GM12891 (cell line): ENCODE measurements around the gene ZNF580.

Experiments used
- DNase-seq: peaks from one replicate; pipeline ENCODE4 v3.0.0; 2011; ENCODE audit warnings: low spot score; ENCODE audit not compliant: insufficient read length
- FAIRE-seq: peaks from 2 replicates; lab custom pipeline; 2011; peaks lifted over from hg19 to GRCh38; lab: Jason Lieb, UNC
- PAX5 ChIP-seq: IDR thresholded peaks from 2 replicates; pipeline ENCODE4 v1.6.1; 2011; ENCODE audit warnings: low read length, moderate library complexity, mild to moderate bottlenecking; ENCODE audit not compliant: insufficient read depth, severe bottlenecking
- POLR2A ChIP-seq: IDR thresholded peaks from 2 replicates; pipeline ENCODE4 v1.6.1; 2011; ENCODE audit warnings: low read depth, low read length, control low read depth
- POLR2AphosphoS5 ChIP-seq: IDR thresholded peaks from 2 replicates; pipeline ENCODE4 v1.6.1; 2011; ENCODE audit warnings: low read depth, low read length, control low read depth
- POU2F2 ChIP-seq: IDR thresholded peaks from 2 replicates; pipeline ENCODE4 v1.6.1; 2011; ENCODE audit warnings: low read depth, mild to moderate bottlenecking, control low read depth, low read length, moderate library complexity
- SPI1 ChIP-seq: IDR thresholded peaks from 2 replicates; pipeline ENCODE4 v1.6.1; 2011; ENCODE audit warnings: low read depth, low read length, control low read depth
- TAF1 ChIP-seq: IDR thresholded peaks from 2 replicates; pipeline ENCODE4 v1.6.1; 2011; ENCODE audit warnings: low read depth, low read length, control low read depth

The ZNF580 gene

DNA sequence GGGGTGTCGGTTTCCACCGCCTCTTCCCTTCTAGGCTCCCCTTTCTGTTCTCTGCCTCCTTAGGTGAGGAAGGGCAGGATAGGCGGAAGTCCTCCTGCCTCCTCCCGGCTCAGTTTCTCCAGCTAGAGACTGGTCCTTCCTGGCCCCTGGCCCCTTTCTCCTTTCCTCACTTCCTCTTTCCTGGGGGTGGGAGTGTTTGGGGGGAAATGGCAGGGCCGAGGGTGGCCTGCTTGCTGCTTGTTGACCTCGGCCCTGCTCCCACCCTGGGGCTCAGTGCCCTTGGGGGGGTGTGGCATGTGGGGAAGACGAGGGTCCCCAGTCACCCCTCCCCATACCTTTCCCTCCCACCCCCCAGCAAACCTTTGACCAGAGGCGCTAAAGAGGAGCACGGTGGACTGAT lies 19.0 kb downstream of the ZNF580 start:
- TF ChIP-seq SPI1 (peak; percentile 61), POLR2AphosphoS5 (no peak)
- FAIRE-seq, result no peak
- DNase-seq, result no peak

DNA sequence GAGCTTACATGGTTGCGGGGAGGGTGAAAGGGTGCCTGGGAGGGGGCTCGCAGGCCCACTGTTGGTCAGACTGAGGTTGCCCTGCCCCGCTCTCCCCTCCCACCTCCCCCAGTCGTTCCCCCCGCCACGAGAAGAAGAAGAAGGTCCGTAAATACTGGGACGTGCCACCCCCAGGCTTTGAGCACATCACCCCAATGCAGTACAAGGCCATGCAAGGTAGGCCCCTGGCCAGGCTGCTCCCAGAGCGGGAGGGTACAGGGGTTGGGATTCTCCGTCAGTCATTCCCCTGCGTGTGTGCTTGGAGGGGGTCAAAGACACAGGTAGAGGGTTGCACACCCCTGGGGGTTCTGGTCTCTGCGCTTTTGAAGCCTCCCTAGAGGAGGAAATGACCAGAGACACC lies 19.6 kb downstream of the ZNF580 start:
- FAIRE-seq, result no peak
- TF ChIP-seq SPI1 (no peak), POLR2AphosphoS5 (no peak), POLR2A (no peak), TAF1 (no peak), PAX5 (no peak), POU2F2 (no peak)
- DNase-seq, result no peak

DNA sequence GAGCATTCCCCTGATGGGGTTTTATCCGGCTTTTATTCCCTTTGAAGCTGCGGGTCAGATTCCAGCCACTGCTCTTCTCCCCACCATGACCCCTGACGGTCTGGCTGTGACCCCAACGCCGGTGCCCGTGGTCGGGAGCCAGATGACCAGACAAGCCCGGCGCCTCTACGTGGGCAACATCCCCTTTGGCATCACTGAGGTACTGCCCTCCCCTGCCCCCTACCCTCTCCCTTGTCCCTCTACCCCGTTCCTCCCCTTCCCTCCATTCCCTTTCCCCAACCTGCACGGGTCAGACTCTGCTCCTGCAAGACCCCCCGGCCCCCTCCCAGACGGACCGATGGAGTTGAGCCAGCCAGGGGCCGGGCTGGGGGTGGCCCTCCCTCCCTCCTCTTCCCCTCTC lies 20.2 kb downstream of the ZNF580 start:
- FAIRE-seq, result no peak
- DNase-seq, result no peak
- no peak for TF ChIP-seq SPI1
- no peak for TF ChIP-seq POLR2AphosphoS5
- no peak for TF ChIP-seq PAX5
- no peak for TF ChIP-seq TAF1
- TF ChIP-seq POLR2A, result no peak

DNA sequence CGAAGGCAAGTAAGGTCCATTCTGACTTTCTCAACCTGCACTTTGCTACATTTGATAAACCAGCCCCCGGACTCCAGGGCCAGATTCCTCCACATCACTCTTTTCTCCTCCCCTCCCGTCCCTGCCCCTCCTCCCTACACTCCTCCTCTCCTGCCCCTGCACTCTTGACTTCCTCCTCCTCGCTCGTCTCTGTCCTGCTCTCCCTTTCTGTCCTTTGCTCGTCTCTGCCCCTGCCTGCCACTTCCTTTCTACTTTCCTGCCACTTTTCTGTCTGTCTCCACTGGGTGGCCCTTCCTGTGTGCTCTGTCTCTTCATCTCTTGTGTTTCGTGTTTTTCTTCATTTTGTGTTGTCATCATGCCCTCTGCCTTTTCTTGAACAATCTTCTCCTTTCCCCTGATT lies 21.0 kb downstream of the ZNF580 start:
- no peak for DNase-seq
- no peak for FAIRE-seq
- TF ChIP-seq SPI1, result no peak

DNA sequence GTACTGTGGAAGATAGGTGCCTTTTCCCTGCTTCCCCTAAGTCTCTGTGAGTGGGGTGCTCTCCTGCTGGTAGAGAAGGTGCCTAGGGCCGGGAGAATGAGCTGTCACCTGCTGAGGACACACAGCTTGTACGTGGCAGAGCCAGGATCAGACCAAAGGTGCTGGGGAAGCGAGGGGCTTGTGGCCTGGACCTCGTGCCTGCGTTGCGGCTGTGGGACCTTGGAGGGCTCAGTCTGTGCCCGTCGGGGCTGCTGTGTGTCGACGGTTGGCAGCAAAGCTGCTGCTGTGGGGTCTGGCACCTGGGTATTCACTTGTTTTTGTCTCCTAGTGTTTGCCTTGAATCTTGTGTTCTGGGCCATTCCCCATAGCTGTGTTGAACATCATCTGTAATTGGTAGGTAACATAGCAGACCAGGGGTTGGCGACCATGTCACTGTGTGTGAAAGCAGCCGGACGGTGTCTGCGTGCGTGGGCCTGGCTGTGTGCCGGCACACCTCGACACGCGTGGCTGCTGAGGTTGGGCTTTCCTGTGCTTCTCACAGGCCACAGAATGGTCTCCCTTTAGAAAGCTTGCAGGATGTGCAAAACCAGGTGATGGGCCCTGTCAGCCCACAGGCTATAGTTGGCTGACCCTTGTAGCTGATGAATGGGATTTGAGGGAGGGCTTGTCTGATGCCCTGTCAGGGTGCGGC lies 23.2 kb downstream of the ZNF580 start:
- DNase-seq (no peak), FAIRE-seq (peak; percentile 5)
- no peak for TF ChIP-seq POLR2AphosphoS5
- no peak for TF ChIP-seq TAF1
- TF ChIP-seq PAX5, result no peak

DNA sequence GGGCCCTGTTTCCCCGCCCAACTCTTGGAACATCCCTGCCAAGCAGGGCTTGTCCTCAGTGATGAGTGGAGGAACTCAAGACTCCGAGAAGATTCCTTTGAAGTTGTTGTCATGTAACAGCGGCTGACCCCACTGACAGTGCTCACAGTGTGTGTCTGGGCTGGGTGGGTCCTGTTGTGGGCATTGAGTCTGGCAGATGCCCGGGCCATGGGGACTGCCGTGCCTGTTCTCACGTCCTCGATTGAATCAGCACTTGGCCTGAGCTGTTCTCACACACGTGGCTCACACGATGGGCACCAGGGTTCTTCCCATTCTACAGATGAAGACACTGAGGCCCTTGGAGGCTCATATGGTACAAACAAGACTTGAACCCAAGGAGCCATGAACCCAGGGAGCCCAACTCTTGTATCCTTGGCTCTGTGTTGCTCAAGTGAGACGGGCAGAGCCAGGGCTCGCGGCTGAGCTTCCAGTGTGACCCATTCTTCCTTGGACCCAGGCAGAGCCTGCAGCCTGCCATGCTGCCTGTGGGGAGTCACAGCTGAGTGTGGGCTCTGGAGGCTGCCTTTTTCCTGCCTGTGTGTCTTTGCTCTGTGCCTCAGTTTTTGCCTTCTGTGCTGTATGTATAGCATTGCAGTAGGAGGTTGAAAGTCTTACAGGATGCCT lies 25.7 kb downstream of the ZNF580 start:
- no peak for FAIRE-seq
- TF ChIP-seq POLR2AphosphoS5, result no peak
- no peak for TF ChIP-seq POU2F2
- no peak for TF ChIP-seq POLR2A
- no peak for DNase-seq

DNA sequence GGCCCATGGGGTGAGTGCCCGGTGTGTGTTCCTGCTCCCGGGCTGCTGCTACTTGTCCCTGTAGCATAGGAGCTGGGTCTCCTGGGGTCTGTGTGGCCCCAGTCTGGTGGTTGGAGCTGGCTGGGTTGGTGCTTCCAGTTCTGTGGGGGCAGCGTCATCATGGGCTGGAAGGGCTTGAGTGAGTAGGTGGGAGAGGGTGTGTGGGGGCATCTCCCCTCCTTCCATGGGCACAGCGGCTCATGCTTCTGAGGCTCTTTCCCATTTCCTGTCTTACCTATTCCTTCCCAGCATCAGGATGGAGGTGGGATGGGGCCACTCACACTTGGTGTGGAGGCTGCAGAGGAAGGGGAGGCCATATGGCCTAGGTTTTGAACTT lies 26.2 kb downstream of the ZNF580 start:
- no peak for FAIRE-seq
- TF ChIP-seq PAX5, result no peak
- no peak for TF ChIP-seq POU2F2
- TF ChIP-seq POLR2AphosphoS5, result no peak; the same call in 1 of the 2 replicates
- no peak for TF ChIP-seq TAF1
- no peak for TF ChIP-seq SPI1
- TF ChIP-seq POLR2A, result no peak
- DNase-seq, result no peak

DNA sequence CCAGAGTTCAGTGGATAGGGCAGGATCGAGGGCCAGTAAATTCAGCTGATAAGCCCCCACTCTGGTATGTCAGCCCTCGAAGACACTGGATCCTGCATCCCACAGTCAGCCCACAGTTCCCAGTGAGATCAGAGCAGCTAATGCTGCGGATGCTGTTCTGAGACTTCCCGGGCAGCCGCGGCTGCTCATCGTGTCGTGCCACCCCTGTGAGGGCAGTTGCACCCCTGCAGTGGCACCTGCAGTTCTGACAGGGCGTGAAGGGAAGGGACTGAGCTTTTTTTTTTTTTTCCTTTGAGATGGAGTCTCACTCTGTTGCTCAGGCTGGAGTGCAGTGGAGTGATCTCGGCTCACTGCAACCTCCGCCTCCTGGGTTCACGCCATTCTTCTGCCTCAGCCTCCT lies 26.7 kb downstream of the ZNF580 start:
- FAIRE-seq (no peak), DNase-seq (no peak)
- TF ChIP-seq POU2F2, result 0 out of 2 replicates have a peak, but pooled peaks have one; percentile 3
- TF ChIP-seq POLR2AphosphoS5, result no peak
- no peak for TF ChIP-seq PAX5
- TF ChIP-seq SPI1, result no peak
- TF ChIP-seq TAF1, result no peak

DNA sequence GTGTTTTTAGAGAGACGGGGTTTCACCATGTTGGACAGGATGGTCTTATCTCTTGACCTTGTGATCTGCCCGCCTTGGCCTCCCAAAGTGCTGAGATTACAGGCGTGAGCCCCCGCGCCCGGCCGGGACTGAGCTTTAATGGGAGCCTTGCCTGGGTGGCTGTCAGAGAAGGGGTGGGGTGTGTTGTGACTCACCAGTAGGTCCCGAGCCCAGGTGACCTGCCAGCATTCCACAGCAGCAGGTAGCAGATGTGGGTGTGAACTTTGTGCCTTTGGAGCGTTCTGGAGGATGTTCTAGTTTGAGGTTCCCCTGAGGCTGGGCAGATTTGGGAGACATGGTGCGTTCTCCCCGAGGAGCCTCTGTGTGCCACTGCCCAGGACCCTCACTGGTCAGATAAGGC lies 27.2 kb downstream of the ZNF580 start:
- TF ChIP-seq POLR2A (peak; percentile 20; the same call in 1 of the 2 replicates), PAX5 (no peak), TAF1 (no peak), POLR2AphosphoS5 (no peak), POU2F2 (no peak), SPI1 (no peak)
- DNase-seq (no peak), FAIRE-seq (no peak)

GRCh38 chr19:55668603-55669348 lies 28.0 kb downstream of the ZNF580 start:
- no peak for DNase-seq
- TF ChIP-seq SPI1, result no peak
- no peak for TF ChIP-seq POU2F2
- no peak for TF ChIP-seq POLR2AphosphoS5
- no peak for TF ChIP-seq PAX5
- no peak for TF ChIP-seq POLR2A
- no peak for TF ChIP-seq TAF1

DNA sequence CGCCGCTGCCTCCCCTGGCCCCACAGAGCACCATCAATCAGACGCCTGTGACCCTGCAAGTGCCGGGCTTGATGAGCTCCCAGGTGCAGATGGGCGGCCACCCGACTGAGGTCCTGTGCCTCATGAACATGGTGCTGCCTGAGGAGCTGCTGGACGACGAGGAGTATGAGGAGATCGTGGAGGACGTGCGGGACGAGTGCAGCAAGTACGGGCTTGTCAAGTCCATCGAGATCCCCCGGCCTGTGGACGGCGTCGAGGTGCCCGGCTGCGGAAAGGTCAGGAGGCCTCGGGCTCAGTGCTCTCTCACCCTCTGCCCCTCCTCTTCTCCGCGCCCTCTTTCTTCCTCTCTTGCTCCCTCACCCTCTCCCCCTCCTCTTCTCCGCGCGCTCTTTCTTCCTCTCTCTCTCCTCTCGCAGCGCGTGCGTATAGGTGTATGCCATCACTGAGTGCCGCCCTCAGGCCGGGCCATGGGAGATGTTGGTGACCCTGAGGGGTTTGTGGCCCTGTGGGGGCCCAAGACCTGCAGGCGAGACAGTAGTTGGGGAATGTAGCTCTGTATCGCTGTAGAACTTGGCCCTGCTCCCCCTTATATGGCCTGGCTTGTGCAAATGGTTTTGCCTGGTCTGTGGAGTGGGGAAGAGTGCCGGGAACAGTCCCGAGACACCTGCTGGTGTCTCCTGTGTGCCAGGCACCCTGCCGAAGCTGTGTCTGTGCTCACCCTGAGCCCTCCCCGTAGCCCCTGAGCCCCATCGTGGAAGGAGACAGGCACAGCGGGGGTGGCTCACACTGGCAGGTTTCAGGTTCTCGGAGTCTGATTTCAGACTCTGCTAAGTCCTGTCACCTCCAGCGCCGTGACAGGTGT lies 28.8 kb downstream of the ZNF580 start:
- no peak for TF ChIP-seq TAF1
- no peak for TF ChIP-seq PAX5
- no peak for TF ChIP-seq POU2F2
- TF ChIP-seq SPI1, result no peak
- no peak; the same call in 1 of the 2 replicates for TF ChIP-seq POLR2A
- no peak for TF ChIP-seq POLR2AphosphoS5
- DNase-seq (no peak), FAIRE-seq (no peak)

More at GRCh38 chr19:55668603-55669348, 28.0 kb downstream of the ZNF580 start:
- FAIRE-seq, result no peak
